Effector memory CD4-positive, alpha-beta T cell (primary cell): ENCODE measurements around the gene SUDS3.

Source experiments
- DNase-seq, 3 donors: peaks; one replicate each; pipeline ENCODE4 v3.0.0-alpha.2; 2020
- H3K27ac ChIP-seq: 2 replicates; pipeline ENCODE4 v1.7.0; 2013; ENCODE audit warnings: mild to moderate bottlenecking, low read length, moderate library complexity; ENCODE audit not compliant: insufficient read depth, poor library complexity, severe bottlenecking
- H3K27me3 ChIP-seq: replicated peaks from 2 replicates; pipeline ENCODE4 v1.7.0; 2013; ENCODE audit warnings: mild to moderate bottlenecking, low read length; ENCODE audit not compliant: insufficient read depth, control insufficient read depth, poor library complexity, severe bottlenecking
- H3K36me3 ChIP-seq: 2 replicates; pipeline ENCODE4 v1.7.0; 2013; ENCODE audit warnings: mild to moderate bottlenecking, low read length, moderate library complexity; ENCODE audit not compliant: control insufficient read depth, insufficient read depth
- H3K4me1 ChIP-seq: 2 replicates; pipeline ENCODE4 v1.7.0; 2013; ENCODE audit warnings: low read length, mild to moderate bottlenecking; ENCODE audit not compliant: control insufficient read depth, insufficient read depth, poor library complexity, severe bottlenecking
- H3K4me3 ChIP-seq: 2 replicates; pipeline ENCODE4 v1.7.0; 2013; ENCODE audit warnings: low read length, low read depth, mild to moderate bottlenecking; ENCODE audit not compliant: insufficient read depth, poor library complexity, severe bottlenecking
- H3K9me3 ChIP-seq: 2 replicates; pipeline ENCODE4 v1.7.0; 2013; ENCODE audit warnings: mild to moderate bottlenecking, low read length, moderate library complexity; ENCODE audit not compliant: control insufficient read depth

The SUDS3 gene

DNA sequence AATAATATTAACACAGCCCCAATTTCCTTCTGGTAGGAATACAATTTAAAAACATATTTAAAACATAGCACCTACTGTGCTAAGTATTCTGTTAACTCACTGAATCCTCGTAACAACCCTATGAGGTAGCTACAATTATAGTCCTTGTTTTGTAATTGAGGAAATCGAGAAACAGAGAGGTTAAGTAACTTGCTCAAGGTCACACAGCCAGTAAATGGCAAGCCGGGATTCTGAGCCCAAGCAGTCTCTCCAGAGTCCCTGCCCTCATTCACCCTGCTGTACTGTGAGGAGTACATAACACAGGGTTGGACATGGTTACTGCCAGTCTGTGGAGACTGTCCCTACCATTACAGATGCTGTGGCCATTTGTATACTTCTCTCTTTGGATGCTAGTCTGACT lies 44.3 kb downstream of the SUDS3 start:
- Histone ChIP-seq H3K27ac (no peak overlapping the region), H3K27me3 (no peaks in the 10 kb centered on the region), H3K4me1 (no peaks in the 10 kb centered on the region), H3K36me3 (peaks cover under 1% of the 10 kb centered on the region), H3K4me3 (no peak overlapping the region), H3K9me3 (no peaks in the 10 kb centered on the region)
- no peak for DNase-seq

DNA sequence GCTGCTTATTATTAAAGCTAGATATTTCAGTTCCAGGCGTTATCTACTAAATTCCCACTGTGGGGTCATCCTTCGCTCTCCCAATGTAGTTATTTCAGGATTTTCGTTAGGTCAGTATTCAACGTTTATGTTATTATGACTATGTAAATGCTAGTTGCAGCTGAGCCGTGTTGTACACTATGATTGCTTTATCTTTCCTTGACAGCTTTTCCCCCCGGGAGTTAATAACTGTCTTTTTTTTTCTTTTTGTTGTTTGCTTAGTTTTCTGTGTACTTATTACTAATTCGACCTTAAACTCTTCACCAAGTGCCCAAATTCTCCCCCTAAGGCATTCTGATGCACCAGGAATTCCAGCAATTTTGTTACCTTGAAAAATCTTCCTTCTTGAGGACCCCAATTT lies 48.5 kb downstream of the SUDS3 start:
- H3K4me1 ChIP-seq = no peaks in the 10 kb centered on the region
- no peaks in the 10 kb centered on the region for H3K27me3 ChIP-seq
- no peak overlapping the region for H3K27ac ChIP-seq
- H3K4me3 ChIP-seq = no peak overlapping the region
- H3K9me3 ChIP-seq = no peaks in the 10 kb centered on the region
- no peaks in the 10 kb centered on the region for H3K36me3 ChIP-seq
- DNase-seq = no peak

DNA sequence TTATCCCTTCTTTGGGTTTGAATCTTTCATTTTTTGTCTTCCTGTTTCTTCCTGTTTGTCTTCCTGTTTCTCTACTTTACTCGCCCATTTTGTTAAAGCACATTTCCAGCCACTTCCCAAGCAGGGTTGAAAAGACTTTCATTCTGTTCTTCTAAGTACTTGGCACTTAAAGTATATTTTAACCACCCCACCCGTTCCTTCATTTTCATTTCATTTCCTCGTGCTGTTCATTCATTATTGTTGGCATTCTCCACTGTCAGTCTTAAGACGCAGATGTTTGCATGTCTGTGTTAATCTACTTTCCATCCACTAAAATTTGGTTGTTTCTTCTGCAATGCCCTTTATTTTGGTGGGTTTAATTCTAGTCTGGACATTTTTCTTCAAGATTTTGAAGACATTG lies 49.0 kb downstream of the SUDS3 start:
- Histone ChIP-seq H3K27ac (no peak overlapping the region), H3K27me3 (no peaks in the 10 kb centered on the region), H3K9me3 (no peaks in the 10 kb centered on the region), H3K36me3 (no peaks in the 10 kb centered on the region), H3K4me3 (no peak overlapping the region), H3K4me1 (no peaks in the 10 kb centered on the region)
- DNase-seq = no peak

DNA sequence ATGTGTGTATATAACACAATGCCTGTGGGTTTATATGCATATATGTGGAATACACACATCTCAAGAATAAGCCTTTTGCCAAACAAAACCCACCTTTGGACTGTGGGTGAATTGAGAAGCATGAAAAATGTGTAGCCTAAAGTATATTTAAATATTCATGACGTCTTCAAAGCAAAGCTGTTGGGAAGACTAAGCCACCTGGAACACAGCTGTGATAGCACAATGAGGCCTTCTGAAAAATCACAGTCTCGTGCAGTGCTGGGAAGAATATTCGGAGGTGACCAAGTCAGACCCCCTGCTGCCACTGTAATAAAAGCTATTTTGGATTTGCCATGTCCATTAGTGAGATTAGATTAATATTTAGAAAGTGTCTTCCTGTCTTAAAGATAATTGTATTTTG lies 51.5 kb downstream of the SUDS3 start:
- no peaks in the 10 kb centered on the region for H3K27me3 ChIP-seq
- H3K4me1 ChIP-seq = no peaks in the 10 kb centered on the region
- H3K4me3 ChIP-seq = no peak overlapping the region
- no peak for DNase-seq
- no peak overlapping the region for H3K27ac ChIP-seq
- no peaks in the 10 kb centered on the region for H3K36me3 ChIP-seq
- H3K9me3 ChIP-seq = no peaks in the 10 kb centered on the region

DNA sequence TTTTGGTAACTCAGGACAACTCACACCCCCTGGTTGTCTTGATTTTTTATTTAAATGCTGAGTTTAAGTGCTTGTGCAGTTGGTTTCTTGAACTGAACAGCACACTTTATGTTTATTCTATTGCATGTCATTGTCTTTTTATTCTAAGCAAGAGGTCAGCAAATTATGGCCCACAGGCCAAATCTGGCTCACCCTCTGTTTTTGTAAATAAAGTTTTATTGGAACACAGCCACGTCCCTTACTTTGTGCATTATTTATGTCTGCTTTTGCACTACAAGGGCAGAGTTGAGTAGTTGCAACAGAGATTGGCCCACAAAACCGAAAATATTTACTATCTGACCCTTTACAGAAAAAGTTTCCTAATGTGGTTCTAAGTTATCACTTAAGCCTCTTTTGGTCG lies 52.3 kb downstream of the SUDS3 start:
- Histone ChIP-seq H3K4me1 (no peaks in the 10 kb centered on the region), H3K9me3 (no peaks in the 10 kb centered on the region), H3K36me3 (no peaks in the 10 kb centered on the region)

DNA sequence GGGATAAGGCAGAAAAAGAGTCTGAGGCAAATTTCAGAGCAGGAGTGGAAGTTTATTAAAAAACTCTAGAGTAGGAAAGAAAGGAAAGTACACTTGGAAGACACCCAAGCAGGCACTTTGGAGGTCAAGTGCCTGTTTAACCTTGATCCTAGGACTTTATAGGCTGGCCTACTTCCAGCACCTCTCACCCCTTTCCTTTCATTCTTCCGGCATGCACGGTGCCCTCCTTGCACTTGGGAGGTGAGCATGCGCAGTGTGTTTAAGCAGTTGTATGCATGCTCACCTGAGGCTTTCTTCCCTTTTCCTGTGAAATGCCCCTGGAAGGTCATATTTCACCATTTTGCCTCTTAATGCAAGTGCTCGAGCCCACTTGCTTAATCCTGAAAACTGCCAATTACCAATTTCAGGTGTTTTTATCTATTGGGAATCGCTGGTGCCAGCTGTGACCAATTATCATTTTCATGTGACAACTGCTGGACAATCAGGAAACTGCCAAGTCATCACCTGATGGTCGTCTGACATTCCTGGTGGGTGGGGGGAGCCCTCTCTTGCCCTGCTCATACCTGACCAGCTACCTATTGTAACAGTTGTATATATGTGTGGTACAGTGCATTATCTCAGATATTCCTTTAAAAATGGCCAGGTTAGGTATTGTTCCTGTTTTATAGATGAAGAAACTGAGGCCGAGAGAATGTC lies 53.5 kb downstream of the SUDS3 start:
- no peaks in the 10 kb centered on the region for H3K36me3 ChIP-seq
- H3K27me3 ChIP-seq = no peaks in the 10 kb centered on the region
- no peak overlapping the region for H3K27ac ChIP-seq
- DNase-seq = no peak
- H3K4me3 ChIP-seq = no peak overlapping the region
- H3K4me1 ChIP-seq = no peaks in the 10 kb centered on the region
- H3K9me3 ChIP-seq = no peaks in the 10 kb centered on the region

More for the DNA sequence above, 52.3 kb downstream of the SUDS3 start:
- H3K4me3 ChIP-seq = no peak overlapping the region
- H3K27me3 ChIP-seq = no peaks in the 10 kb centered on the region
- no peak for DNase-seq
- H3K27ac ChIP-seq = no peak overlapping the region

DNA sequence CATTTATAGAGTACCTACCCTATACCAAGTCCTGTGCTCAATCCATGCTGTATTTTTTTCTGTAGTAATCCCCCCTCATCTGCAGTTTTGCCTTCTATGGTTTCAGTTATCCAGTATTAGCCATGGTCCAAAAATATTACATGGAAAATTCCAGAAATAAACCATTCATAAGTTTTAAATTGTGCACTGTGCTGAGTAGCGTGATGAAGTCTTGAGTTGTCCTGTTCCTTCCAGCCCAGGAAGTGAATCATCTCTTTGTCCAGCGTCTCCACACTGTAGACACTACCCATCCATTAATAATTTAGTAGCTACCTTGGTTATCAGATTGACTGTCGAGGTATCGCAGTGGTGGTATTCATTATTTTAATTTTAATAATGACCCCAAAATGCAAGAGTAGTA lies 54.2 kb downstream of the SUDS3 start:
- no peak for DNase-seq
- H3K9me3 ChIP-seq = no peaks in the 10 kb centered on the region
- no peaks in the 10 kb centered on the region for H3K27me3 ChIP-seq
- H3K27ac ChIP-seq = no peak overlapping the region
- no peak overlapping the region for H3K4me3 ChIP-seq
- H3K36me3 ChIP-seq = no peaks in the 10 kb centered on the region
- H3K4me1 ChIP-seq = no peaks in the 10 kb centered on the region

DNA sequence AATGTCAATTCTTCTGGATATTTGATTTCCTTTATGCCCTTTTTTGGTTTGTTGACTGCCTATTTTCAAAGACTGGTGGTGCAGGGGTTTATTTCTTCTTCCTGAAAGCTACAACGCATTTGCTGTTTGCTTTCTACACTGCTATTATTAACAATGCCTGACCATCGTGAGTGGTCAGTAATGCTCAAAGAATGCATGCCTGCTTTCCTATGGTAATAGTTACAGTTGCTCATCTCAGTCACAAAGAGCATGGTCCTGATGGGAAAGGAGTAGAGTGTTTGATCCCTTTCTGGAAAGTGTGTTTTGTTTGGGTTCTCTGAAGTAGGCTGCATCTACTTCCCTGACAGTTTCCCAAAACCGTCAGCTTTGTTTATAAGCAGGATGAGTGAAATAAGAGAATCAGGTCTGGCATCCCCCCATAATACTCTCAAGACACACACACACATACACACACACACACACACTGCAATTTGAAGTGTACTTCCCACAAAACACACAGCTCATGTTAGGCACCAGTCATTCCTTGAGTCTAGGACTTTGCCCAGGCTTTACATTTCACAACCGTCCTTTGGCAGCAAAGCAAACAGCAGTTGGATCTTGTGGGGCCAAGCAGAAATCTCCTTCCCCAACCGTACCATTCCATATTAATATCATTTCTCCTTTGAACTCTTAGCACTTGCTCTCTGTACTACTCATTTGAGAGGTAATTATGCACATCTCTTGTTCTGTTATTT lies 56.6 kb downstream of the SUDS3 start:
- no peak overlapping the region for H3K4me3 ChIP-seq
- no peaks in the 10 kb centered on the region for H3K36me3 ChIP-seq
- H3K4me1 ChIP-seq = no peaks in the 10 kb centered on the region
- H3K27me3 ChIP-seq = no peaks in the 10 kb centered on the region
- H3K27ac ChIP-seq = no peak overlapping the region
- H3K9me3 ChIP-seq = no peaks in the 10 kb centered on the region
- DNase-seq = no peak

DNA sequence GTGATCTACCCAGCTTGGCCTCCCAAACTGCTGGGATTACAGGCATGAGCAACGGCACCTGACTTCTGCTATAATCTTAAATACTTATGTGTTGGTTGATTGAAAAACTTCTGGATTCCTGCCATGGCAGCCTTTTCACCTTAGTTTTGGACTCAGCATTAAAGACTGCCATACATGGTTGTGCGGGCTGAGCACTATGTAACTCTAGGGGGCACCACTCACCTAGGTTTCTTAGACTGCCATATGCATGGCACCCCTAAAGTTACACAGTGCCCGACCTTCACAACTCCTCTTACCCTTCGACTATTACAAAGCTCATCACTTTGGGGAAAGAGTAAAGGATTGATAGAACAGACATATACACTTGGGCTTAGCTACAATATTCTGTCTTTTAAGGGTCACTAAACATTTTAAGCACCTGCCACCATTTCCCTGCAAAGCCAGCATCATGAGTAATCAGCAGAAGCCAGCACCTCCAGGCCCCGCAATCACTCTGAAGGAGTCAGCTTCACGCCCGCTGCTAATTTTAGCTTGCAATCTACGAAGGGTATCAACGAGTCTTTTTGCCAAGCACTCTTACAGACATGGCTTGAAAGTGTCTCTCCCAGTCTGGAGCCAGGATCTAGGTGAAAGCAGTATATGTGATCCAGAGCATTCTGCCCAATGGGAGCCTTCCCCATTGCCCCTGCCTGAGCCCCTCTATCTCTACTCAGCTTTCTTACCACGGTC lies 59.8 kb downstream of the SUDS3 start:
- H3K36me3 ChIP-seq = no peaks in the 10 kb centered on the region
- no peaks in the 10 kb centered on the region for H3K9me3 ChIP-seq
- H3K4me1 ChIP-seq = no peaks in the 10 kb centered on the region
- no peak for DNase-seq
- no peaks in the 10 kb centered on the region for H3K27me3 ChIP-seq
- no peak overlapping the region for H3K4me3 ChIP-seq
- H3K27ac ChIP-seq = no peak overlapping the region

DNA sequence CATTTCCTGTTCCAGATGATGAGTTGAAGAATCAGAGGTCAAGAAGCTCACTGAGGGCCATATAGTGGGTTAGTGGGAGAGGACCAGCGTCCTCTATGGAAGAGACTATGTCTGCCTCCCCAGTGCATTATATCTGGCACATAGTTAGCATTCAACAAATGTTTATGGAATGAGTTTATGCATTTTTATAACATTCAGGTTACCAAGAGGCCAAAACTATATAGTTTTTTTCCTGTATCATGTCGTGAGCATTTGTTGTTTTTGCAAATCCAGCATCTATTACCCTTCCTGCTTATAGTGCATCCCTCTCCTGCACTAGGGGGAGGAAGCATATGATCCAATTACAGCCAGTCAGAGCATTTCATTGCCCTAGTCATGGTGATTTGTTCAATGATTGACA lies 60.6 kb downstream of the SUDS3 start:
- Histone ChIP-seq H3K27ac (no peak overlapping the region), H3K36me3 (no peaks in the 10 kb centered on the region), H3K27me3 (no peaks in the 10 kb centered on the region), H3K9me3 (no peaks in the 10 kb centered on the region), H3K4me3 (no peak overlapping the region), H3K4me1 (no peaks in the 10 kb centered on the region)
- DNase-seq = no peak
